ENCODE results near the gene ZWILCH. TPM values are rescaled to one million over a fixed set of nuclear protein-coding genes. Genes with fewer than 3 reads are reported as not detected.

Gene ZWILCH
- polyA plus RNA-seq, 1 donor (not counting 4 experiments of a cell fraction or from before 2014, with no cell fraction given): 34.9 TPM

GRCh38 chr15:66545255-66545654 is 40.1 kb downstream of the ZWILCH start:
- Histone ChIP-seq H3K27ac (ENCODE audit: control insufficient read depth, insufficient read depth, low read length) (no peak overlapping the region), H3K79me2 (ENCODE audit: control insufficient read depth, insufficient read depth, low read length) (no peaks in the 10 kb centered on the region), H3K9ac (ENCODE audit: control insufficient read depth, extremely low read depth, insufficient read depth, low read length) (no peak overlapping the region), H4K20me1 (ENCODE audit: control insufficient read depth, extremely low read depth, insufficient read depth, low read length) (no peaks in the 10 kb centered on the region), H3K4me3 (ENCODE audit: control insufficient read depth in 2 of 3, extremely low read depth in 1 of 3, insufficient read depth in 2 of 3, low read depth in 1 of 3, low read length in 3 of 3) (no peak overlapping the region), H3K4me1 (ENCODE audit: control insufficient read depth, extremely low read depth, insufficient read depth, low read length) (no peaks in the 10 kb centered on the region), H3K27me3 (ENCODE audit: control insufficient read depth, extremely low read depth, insufficient read depth, low read length) (no peaks in the 10 kb centered on the region), H3K4me2 (ENCODE audit: control insufficient read depth, extremely low read depth, insufficient read depth, low read depth, low read length) (no peak overlapping the region), H3K9me1 (ENCODE audit: control insufficient read depth, extremely low read depth, insufficient read depth, low read length) (no peaks in the 10 kb centered on the region), H3K36me3 (ENCODE audit: control insufficient read depth in 2 of 2, extremely low read depth in 1 of 2, insufficient read depth in 2 of 2, low read length in 2 of 2) (peaks cover 0 to 8% of the 10 kb centered on the region in 2 experiments), H3K9me3 (ENCODE audit: control insufficient read depth, low read depth, low read length) (no peaks in the 10 kb centered on the region), H2AFZ (ENCODE audit: control insufficient read depth, low read length) (no peak overlapping the region)
- no peak for DNase-seq (ENCODE audit: low read depth, low spot score)
- dilution Hi-C loops (cut with MboI; ENCODE audit: extremely low pct_ligation_motif_present, low sequenced_read_pairs): no loop called here
- no peak for TF ChIP-seq EZH2 (IDR thresholded peaks at IDR 0.05; ENCODE audit: low read length)
- TF ChIP-seq, protein P1, sequence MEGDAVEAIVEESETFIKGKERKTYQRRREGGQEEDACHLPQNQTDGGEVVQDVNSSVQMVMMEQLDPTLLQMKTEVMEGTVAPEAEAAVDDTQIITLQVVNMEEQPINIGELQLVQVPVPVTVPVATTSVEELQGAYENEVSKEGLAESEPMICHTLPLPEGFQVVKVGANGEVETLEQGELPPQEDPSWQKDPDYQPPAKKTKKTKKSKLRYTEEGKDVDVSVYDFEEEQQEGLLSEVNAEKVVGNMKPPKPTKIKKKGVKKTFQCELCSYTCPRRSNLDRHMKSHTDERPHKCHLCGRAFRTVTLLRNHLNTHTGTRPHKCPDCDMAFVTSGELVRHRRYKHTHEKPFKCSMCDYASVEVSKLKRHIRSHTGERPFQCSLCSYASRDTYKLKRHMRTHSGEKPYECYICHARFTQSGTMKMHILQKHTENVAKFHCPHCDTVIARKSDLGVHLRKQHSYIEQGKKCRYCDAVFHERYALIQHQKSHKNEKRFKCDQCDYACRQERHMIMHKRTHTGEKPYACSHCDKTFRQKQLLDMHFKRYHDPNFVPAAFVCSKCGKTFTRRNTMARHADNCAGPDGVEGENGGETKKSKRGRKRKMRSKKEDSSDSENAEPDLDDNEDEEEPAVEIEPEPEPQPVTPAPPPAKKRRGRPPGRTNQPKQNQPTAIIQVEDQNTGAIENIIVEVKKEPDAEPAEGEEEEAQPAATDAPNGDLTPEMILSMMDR (optimal IDR thresholded peaks at IDR 0.05 in 1 of 3, IDR thresholded peaks at IDR 0.05 in 1 of 3, conservative IDR thresholded peaks at IDR 0.05 in 1 of 3; ENCODE audit: extremely low read depth in 1 of 3, insufficient read depth in 2 of 3, low read length in 3 of 3): no peak
- FAIRE-seq: no peak

- DNase-seq (ENCODE audit: low read depth, low spot score): no peak
- H3K4me2 ChIP-seq (ENCODE audit: control insufficient read depth, extremely low read depth, insufficient read depth, low read depth, low read length): no peak overlapping the region
- H3K9me3 ChIP-seq (ENCODE audit: control insufficient read depth, low read depth, low read length): no peaks in the 10 kb centered on the region
- no peak overlapping the region for H3K27ac ChIP-seq (ENCODE audit: control insufficient read depth, insufficient read depth, low read length)
- no peaks in the 10 kb centered on the region for H4K20me1 ChIP-seq (ENCODE audit: control insufficient read depth, extremely low read depth, insufficient read depth, low read length)
- no peak overlapping the region for H3K4me3 ChIP-seq (ENCODE audit: control insufficient read depth in 2 of 3, extremely low read depth in 1 of 3, insufficient read depth in 2 of 3, low read depth in 1 of 3, low read length in 3 of 3)
- no peak overlapping the region for H3K9ac ChIP-seq (ENCODE audit: control insufficient read depth, extremely low read depth, insufficient read depth, low read length)
- no peak for TF ChIP-seq EZH2 (IDR thresholded peaks at IDR 0.05; ENCODE audit: low read length)
- TF ChIP-seq, protein P1 (optimal IDR thresholded peaks at IDR 0.05 in 1 of 3, IDR thresholded peaks at IDR 0.05 in 1 of 3, conservative IDR thresholded peaks at IDR 0.05 in 1 of 3; ENCODE audit: extremely low read depth in 1 of 3, insufficient read depth in 2 of 3, low read length in 3 of 3): no peak
- H3K9me1 ChIP-seq (ENCODE audit: control insufficient read depth, extremely low read depth, insufficient read depth, low read length): no peaks in the 10 kb centered on the region
- no peaks in the 10 kb centered on the region for H3K36me3 ChIP-seq (ENCODE audit: control insufficient read depth in 2 of 2, extremely low read depth in 1 of 2, insufficient read depth in 2 of 2, low read length in 2 of 2)
- no peak for FAIRE-seq
- H3K79me2 ChIP-seq (ENCODE audit: control insufficient read depth, insufficient read depth, low read length): no peaks in the 10 kb centered on the region
- no peaks in the 10 kb centered on the region for H3K27me3 ChIP-seq (ENCODE audit: control insufficient read depth, extremely low read depth, insufficient read depth, low read length)
- no peak overlapping the region for H2AFZ ChIP-seq (ENCODE audit: control insufficient read depth, low read length)
- dilution Hi-C loops (cut with MboI; ENCODE audit: extremely low pct_ligation_motif_present, low sequenced_read_pairs): no loop called here
- H3K4me1 ChIP-seq (ENCODE audit: control insufficient read depth, extremely low read depth, insufficient read depth, low read length): peaks cover 9% of the 10 kb centered on the region
Observed at GRCh38 chr15:66555685-66556084, 50.6 kb downstream of the ZWILCH start.
